Adipocyte (in vitro differentiated cells): ENCODE results near the gene ALS2CL.

Experiments
- DNase-seq: peaks from one replicate; pipeline ENCODE4 v3.0.0-alpha.2; 2015; ENCODE audit warnings: low read depth
- H3K27me3 ChIP-seq: replicated peaks from 2 replicates; pipeline ENCODE4 v1.7.0; 2013; ENCODE audit warnings: mild to moderate bottlenecking, low read length, moderate library complexity; ENCODE audit not compliant: control insufficient read depth, insufficient read depth
- H3K36me3 ChIP-seq: 2 replicates; pipeline ENCODE4 v1.7.0; 2013; ENCODE audit warnings: low read length, mild to moderate bottlenecking, moderate library complexity; ENCODE audit not compliant: control insufficient read depth, insufficient read depth, severe bottlenecking
- H3K4me1 ChIP-seq: 2 replicates; pipeline ENCODE4 v1.7.0; 2013; ENCODE audit warnings: mild to moderate bottlenecking, low read length, moderate library complexity; ENCODE audit not compliant: control insufficient read depth, insufficient read depth
- H3K4me3 ChIP-seq: 2 replicates; pipeline ENCODE4 v1.7.0; 2013; ENCODE audit warnings: mild to moderate bottlenecking, low read length, moderate library complexity
- H3K9ac ChIP-seq: 2 replicates; pipeline ENCODE4 v1.7.0; 2013; ENCODE audit warnings: mild to moderate bottlenecking, low read length, moderate library complexity
- H3K9me3 ChIP-seq: 2 replicates; pipeline ENCODE4 v1.7.0; 2013; ENCODE audit warnings: mild to moderate bottlenecking, low read length, moderate library complexity; ENCODE audit not compliant: control insufficient read depth

ALS2CL gene

GRCh38 chr3:46681856-46682540 is 11.5 kb downstream of the ALS2CL start:
- Histone ChIP-seq H3K4me3 (no peak overlapping the region), H3K27me3 (no peaks in the 10 kb centered on the region), H3K36me3 (no peaks in the 10 kb centered on the region), H3K9ac (no peak overlapping the region), H3K9me3 (no peaks in the 10 kb centered on the region), H3K4me1 (peaks cover 9% of the 10 kb centered on the region)
- no peak for DNase-seq

- Histone ChIP-seq H3K4me1 (peaks cover 11% of the 10 kb centered on the region), H3K9ac (no peak overlapping the region), H3K9me3 (no peaks in the 10 kb centered on the region), H3K27me3 (no peaks in the 10 kb centered on the region), H3K36me3 (no peaks in the 10 kb centered on the region), H3K4me3 (no peak overlapping the region)
- no peak for DNase-seq
Measured at GRCh38 chr3:46681387-46681786, 12.1 kb downstream of the ALS2CL start.

- Histone ChIP-seq H3K27me3 (no peaks in the 10 kb centered on the region), H3K36me3 (no peaks in the 10 kb centered on the region), H3K9me3 (no peaks in the 10 kb centered on the region), H3K4me3 (no peak overlapping the region), H3K4me1 (peaks cover 18% of the 10 kb centered on the region), H3K9ac (no peak overlapping the region)
- no peak for DNase-seq
Measured at GRCh38 chr3:46680298-46680826, 13.1 kb downstream of the ALS2CL start.

GRCh38 chr3:46679681-46680080 is 13.8 kb downstream of the ALS2CL start:
- no peak overlapping the region for H3K4me3 ChIP-seq
- peaks cover 18% of the 10 kb centered on the region for H3K4me1 ChIP-seq
- no peaks in the 10 kb centered on the region for H3K36me3 ChIP-seq
- no peak for DNase-seq
- H3K9me3 ChIP-seq = no peaks in the 10 kb centered on the region
- H3K27me3 ChIP-seq = no peaks in the 10 kb centered on the region
- H3K9ac ChIP-seq = no peak overlapping the region

- no peaks in the 10 kb centered on the region for H3K36me3 ChIP-seq
- H3K4me3 ChIP-seq = no peak overlapping the region
- DNase-seq = no peak
- no peaks in the 10 kb centered on the region for H3K27me3 ChIP-seq
- H3K9me3 ChIP-seq = no peaks in the 10 kb centered on the region
- H3K9ac ChIP-seq = no peak overlapping the region
- peaks cover 18% of the 10 kb centered on the region for H3K4me1 ChIP-seq
Measured at GRCh38 chr3:46678280-46678679, 15.2 kb downstream of the ALS2CL start.

- Histone ChIP-seq H3K9ac (no peak overlapping the region), H3K4me1 (peaks cover 18% of the 10 kb centered on the region), H3K4me3 (no peak overlapping the region), H3K36me3 (no peaks in the 10 kb centered on the region), H3K27me3 (no peaks in the 10 kb centered on the region), H3K9me3 (no peaks in the 10 kb centered on the region)
- no peak for DNase-seq
Measured at GRCh38 chr3:46677411-46677726, 16.1 kb downstream of the ALS2CL start.

GRCh38 chr3:46676601-46677410 is 16.7 kb downstream of the ALS2CL start:
- H3K27me3 ChIP-seq = peaks cover 5% of the 10 kb centered on the region
- H3K9me3 ChIP-seq = no peaks in the 10 kb centered on the region
- no peaks in the 10 kb centered on the region for H3K36me3 ChIP-seq
- H3K4me3 ChIP-seq = no peak overlapping the region
- no peak for DNase-seq
- H3K4me1 ChIP-seq = peaks cover 18% of the 10 kb centered on the region
- no peak overlapping the region for H3K9ac ChIP-seq

GRCh38 chr3:46675843-46676567 is 17.5 kb downstream of the ALS2CL start:
- Histone ChIP-seq H3K9ac (no peak overlapping the region), H3K9me3 (no peaks in the 10 kb centered on the region), H3K27me3 (peaks cover 9% of the 10 kb centered on the region), H3K4me1 (peaks cover 18% of the 10 kb centered on the region), H3K36me3 (no peaks in the 10 kb centered on the region), H3K4me3 (no peak overlapping the region)
- DNase-seq = peak; percentile 22

- H3K9ac ChIP-seq = no peak overlapping the region
- H3K27me3 ChIP-seq = peaks cover 12% of the 10 kb centered on the region
- peaks cover 18% of the 10 kb centered on the region for H3K4me1 ChIP-seq
- no peak for DNase-seq
- H3K4me3 ChIP-seq = no peak overlapping the region
- H3K9me3 ChIP-seq = no peaks in the 10 kb centered on the region
- no peaks in the 10 kb centered on the region for H3K36me3 ChIP-seq
Measured at GRCh38 chr3:46675426-46675825, 18.1 kb downstream of the ALS2CL start.

- H3K4me1 ChIP-seq = peaks cover 18% of the 10 kb centered on the region
- H3K36me3 ChIP-seq = no peaks in the 10 kb centered on the region
- no peak overlapping the region for H3K4me3 ChIP-seq
- no peaks in the 10 kb centered on the region for H3K9me3 ChIP-seq
- no peak for DNase-seq
- peaks cover 13% of the 10 kb centered on the region for H3K27me3 ChIP-seq
- no peak overlapping the region for H3K9ac ChIP-seq
Measured at GRCh38 chr3:46674031-46674845, 19.2 kb downstream of the ALS2CL start.
